Neural progenitor cell (in vitro differentiated cells): ENCODE measurements around the gene SCGB1D4.
"Not testable (repeated sequence)": the region's sequence is repeated elsewhere in the genome, so short reads cannot be mapped to it uniquely, and the experiment has no call there.

Source experiments
- EZH2 ChIP-seq: fragments of 200-600 bp; sonication (generic); IDR thresholded peaks from 2 replicates; pipeline ENCODE4 v1.6.1; 2017; ENCODE audit warnings: antibody characterized with exemption, mild to moderate bottlenecking, moderate library complexity
- EZH2phosphoT487 ChIP-seq: fragments of 200-600 bp; sonication (generic); IDR thresholded peaks from 2 replicates; pipeline ENCODE4 v1.6.1; 2017; ENCODE audit warnings: antibody characterized with exemption
- TF ChIP-seq, protein P1 (sequence below): fragments of 200-600 bp; sonication (generic); IDR thresholded peaks from 2 replicates; pipeline ENCODE4 v1.5.1; 2017; ENCODE audit warnings: antibody characterized with exemption, mild to moderate bottlenecking

DNA sequence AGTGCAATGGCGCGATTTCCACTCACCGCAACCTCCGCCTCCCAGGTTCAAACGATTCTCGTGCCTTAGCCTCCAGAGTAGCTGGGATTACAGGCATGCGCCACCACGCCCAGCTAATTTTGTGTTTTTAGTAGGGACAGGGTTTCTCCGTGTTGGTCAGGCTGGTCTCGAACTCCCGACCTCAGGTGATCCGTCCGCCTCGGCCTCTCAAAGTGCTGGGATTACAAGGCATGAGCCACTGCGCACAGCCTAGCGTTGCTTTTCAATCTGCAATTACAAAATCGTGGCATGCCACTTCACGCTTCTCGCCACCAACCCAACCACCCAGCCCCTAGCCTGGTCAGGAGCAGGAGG is 38.1 kb upstream of the SCGB1D4 start:
- TF ChIP-seq, protein P1, sequence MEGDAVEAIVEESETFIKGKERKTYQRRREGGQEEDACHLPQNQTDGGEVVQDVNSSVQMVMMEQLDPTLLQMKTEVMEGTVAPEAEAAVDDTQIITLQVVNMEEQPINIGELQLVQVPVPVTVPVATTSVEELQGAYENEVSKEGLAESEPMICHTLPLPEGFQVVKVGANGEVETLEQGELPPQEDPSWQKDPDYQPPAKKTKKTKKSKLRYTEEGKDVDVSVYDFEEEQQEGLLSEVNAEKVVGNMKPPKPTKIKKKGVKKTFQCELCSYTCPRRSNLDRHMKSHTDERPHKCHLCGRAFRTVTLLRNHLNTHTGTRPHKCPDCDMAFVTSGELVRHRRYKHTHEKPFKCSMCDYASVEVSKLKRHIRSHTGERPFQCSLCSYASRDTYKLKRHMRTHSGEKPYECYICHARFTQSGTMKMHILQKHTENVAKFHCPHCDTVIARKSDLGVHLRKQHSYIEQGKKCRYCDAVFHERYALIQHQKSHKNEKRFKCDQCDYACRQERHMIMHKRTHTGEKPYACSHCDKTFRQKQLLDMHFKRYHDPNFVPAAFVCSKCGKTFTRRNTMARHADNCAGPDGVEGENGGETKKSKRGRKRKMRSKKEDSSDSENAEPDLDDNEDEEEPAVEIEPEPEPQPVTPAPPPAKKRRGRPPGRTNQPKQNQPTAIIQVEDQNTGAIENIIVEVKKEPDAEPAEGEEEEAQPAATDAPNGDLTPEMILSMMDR: not testable (repeated sequence)
- not testable (repeated sequence) for TF ChIP-seq EZH2, EZH2phosphoT487
